GM06990 (cell line): ENCODE results near the gene NIBAN1.

Experiments
- DNase-seq: peaks from one replicate; pipeline ENCODE4 v3.0.0-alpha.2; 2011; ENCODE audit not compliant: insufficient read length; ENCODE audit errors: extremely low read depth
- H3K27me3 ChIP-seq: replicated peaks from 2 replicates; pipeline ENCODE4 v1.6.0; 2011; ENCODE audit warnings: low read length; ENCODE audit not compliant: control insufficient read depth, insufficient read depth
- H3K36me3 ChIP-seq: 2 replicates; pipeline ENCODE4 v1.5.1; 2011; ENCODE audit warnings: low read length; ENCODE audit not compliant: control insufficient read depth, insufficient read depth
- H3K4me3 ChIP-seq: replicated peaks from 2 replicates; pipeline ENCODE4 v1.5.1; 2011; ENCODE audit warnings: low read depth, mild to moderate bottlenecking, control low read depth, low read length
- TF ChIP-seq, protein P1 (sequence below): IDR thresholded peaks from 2 replicates; pipeline ENCODE4 v1.5.1; 2011; ENCODE audit warnings: low read length, control low read depth, mild to moderate bottlenecking, inconsistent platforms; ENCODE audit not compliant: insufficient read depth, poor library complexity, severe bottlenecking

Gene NIBAN1

DNA sequence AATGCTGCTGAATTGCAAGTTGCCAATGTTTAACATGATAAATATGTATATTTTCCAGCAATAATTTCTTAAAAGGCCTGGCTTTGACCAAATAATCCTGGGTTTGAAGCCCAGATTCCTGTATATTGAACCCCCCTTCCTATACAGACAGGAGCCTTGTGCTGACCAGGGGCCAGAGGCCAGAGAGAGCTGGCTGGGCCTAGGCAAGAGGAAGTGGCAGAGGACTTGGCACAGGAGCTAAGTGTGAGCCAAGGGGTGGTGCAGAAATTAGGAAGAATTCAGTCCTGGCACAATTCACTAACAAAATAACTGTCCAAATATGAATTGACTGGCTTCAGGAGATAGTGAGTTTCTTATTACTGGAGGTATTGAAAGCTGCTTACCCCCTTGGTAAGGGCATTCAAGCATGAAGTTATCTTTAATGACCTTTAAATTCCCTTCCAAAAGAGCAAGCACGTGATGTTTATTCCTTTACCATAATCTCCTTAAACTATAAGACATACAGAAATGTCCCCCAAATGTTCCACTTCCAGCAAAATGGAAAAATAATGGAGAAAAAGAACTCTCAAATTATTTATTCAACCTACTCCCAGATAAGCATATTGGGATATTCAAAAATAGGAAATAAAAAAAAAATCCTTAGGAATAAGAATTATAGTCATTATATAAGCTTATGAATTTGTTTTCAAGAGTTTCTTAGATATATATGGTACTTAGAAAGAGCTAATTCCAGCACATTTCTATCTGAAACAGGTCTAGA lies 26.6 kb downstream of the NIBAN1 start:
- no peak overlapping the region for H3K4me3 ChIP-seq
- DNase-seq, result no peak
- H3K36me3 ChIP-seq, result no peaks in the 10 kb centered on the region; the same call in 1 of the 2 replicates
- TF ChIP-seq, protein P1, sequence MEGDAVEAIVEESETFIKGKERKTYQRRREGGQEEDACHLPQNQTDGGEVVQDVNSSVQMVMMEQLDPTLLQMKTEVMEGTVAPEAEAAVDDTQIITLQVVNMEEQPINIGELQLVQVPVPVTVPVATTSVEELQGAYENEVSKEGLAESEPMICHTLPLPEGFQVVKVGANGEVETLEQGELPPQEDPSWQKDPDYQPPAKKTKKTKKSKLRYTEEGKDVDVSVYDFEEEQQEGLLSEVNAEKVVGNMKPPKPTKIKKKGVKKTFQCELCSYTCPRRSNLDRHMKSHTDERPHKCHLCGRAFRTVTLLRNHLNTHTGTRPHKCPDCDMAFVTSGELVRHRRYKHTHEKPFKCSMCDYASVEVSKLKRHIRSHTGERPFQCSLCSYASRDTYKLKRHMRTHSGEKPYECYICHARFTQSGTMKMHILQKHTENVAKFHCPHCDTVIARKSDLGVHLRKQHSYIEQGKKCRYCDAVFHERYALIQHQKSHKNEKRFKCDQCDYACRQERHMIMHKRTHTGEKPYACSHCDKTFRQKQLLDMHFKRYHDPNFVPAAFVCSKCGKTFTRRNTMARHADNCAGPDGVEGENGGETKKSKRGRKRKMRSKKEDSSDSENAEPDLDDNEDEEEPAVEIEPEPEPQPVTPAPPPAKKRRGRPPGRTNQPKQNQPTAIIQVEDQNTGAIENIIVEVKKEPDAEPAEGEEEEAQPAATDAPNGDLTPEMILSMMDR, result no peak
- H3K27me3 ChIP-seq, result no peaks in the 10 kb centered on the region

DNA sequence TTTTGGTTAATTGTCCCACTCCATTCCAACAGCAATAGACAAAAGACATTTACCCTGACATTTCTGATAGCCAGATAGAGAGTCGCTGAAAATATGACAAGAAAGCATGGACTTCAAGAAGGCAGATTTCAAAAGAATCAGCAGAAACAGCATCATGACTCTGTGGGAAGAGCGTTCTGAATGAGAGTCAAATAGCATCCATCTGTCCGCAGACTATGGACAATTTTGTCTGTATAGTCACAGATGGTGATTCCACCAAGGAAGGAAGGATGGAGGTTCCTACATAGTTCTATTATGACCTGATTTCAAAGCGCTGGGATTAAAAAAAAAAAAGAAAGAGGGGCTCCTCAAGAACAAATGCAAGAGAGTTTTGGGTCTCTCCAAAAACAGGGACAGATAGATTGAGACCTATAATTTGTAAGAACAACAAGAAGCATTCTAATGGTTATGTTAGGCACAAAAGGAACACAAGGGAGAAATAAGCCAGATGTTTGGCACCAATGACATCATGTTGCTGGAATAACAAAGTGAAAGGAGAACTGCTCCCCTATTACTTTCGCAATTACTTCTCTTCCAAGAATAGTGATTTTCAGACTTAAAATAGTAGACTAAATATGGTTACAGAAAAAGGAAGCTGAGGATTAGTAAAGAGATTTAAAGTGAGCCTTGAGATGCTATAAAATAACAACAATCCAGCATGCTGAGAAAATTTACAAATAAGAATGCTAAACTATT lies 28.5 kb downstream of the NIBAN1 start:
- H3K36me3 ChIP-seq, result no peaks in the 10 kb centered on the region
- TF ChIP-seq, protein P1, result no peak
- no peaks in the 10 kb centered on the region for H3K27me3 ChIP-seq
- no peak overlapping the region; the same call in 1 of the 2 replicates for H3K4me3 ChIP-seq
- DNase-seq, result peak; percentile 35

DNA sequence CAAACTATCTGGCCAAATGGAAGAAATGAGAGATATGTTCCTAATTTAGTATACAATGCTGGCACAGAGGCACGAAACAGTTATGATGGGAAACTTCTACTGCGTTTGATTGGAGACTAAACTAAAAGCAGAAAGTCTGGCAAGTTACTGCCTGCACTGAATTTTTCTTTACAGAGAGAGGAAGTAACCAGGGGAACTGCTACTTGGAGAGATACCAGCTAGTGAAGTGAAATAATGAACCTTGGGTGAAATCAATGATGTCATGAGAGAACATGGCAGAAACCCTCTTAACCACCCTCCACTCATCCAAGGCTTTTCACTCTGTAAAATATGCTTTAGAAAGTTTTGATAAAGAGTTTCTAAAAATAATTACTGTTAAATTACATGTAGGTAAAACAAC lies 29.3 kb downstream of the NIBAN1 start:
- H3K27me3 ChIP-seq, result no peaks in the 10 kb centered on the region
- H3K36me3 ChIP-seq, result no peaks in the 10 kb centered on the region
- no peak overlapping the region for H3K4me3 ChIP-seq
- TF ChIP-seq, protein P1, result no peak
- peak; percentile 41 for DNase-seq

DNA sequence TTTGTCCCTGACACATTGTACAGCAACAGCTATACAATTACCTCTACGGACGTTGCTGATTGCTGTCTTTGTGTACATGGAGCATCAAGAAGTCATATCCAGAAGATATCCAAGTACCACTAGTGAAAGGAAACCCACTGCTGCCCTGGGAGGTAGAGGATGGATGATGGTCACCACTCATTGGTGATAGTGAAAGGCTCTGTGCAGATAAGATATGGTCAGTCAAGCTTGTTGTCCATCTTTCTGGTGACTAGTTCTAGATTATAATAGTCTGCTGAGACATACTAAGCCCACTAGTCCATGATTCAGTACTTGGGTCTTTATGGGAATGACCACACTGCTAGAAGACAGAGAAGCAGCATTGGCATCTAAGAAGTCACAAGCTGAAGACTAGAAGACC lies 30.3 kb downstream of the NIBAN1 start:
- no peaks in the 10 kb centered on the region for H3K36me3 ChIP-seq
- H3K27me3 ChIP-seq, result no peaks in the 10 kb centered on the region
- no peak overlapping the region for H3K4me3 ChIP-seq
- TF ChIP-seq, protein P1, result no peak
- DNase-seq, result no peak

DNA sequence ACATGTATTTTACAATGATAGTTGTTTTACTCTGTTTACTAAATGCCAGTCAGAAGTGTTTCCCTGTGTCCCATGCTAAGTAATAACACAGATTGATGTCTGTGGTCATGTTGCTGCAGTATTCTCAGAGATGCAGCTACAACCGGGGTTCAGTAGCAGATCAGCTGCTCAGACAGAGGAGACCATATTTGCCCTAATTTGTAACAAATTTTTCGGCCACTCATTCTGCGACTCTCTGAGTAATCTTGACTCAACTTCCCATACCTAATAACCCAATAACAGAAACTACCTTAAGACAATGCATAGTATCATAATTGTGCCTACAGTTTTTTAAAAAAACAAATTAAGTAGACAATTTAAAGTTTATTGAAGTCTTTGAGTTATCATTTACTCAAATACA lies 32.6 kb downstream of the NIBAN1 start:
- Histone ChIP-seq H3K36me3 (no peaks in the 10 kb centered on the region), H3K4me3 (no peak overlapping the region), H3K27me3 (no peaks in the 10 kb centered on the region)
- DNase-seq, result peak; percentile 50
- TF ChIP-seq, protein P1, result no peak

DNA sequence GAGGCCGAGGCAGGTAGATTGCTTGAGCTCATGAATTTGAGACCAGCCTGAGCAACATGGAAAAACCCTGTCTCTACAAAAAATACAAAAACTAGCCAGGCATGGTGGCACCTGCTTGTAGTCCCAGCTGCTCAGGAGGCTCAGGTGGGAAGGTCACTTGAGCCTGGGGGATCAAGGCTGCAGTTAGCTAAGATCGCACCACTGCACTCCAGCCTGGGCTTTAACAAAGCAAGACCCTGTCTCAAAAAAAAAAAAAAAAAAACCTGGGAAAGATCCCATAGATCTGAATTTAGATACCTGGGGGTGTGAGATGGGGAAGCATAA lies 32.9 kb downstream of the NIBAN1 start:
- DNase-seq, result no peak
- Histone ChIP-seq H3K27me3 (no peaks in the 10 kb centered on the region), H3K4me3 (no peak overlapping the region), H3K36me3 (no peaks in the 10 kb centered on the region; the same call in 1 of the 2 replicates)
- TF ChIP-seq, protein P1, result no peak
